Measurements from ENCODE around the gene MACROD2. TPM values are rescaled to one million over a fixed set of nuclear protein-coding genes. Genes with fewer than 3 reads are reported as not detected.
A peak's percentile ranks its signal among the peaks of the same experiment; 100 is the strongest.

Gene MACROD2
- total RNA-seq, 1 donor from 2014 or later: 2.4 TPM

- Histone ChIP-seq H2AFZ (ENCODE audit: low read depth, low read length) (no peak overlapping the region), H3K27ac (ENCODE audit: low read depth, low read length) (no peak overlapping the region), H3K4me3 (ENCODE audit: insufficient read depth, low read depth, low read length) (no peak overlapping the region), H3K9me3 (ENCODE audit: insufficient read depth, low read depth, low read length) (no peaks in the 10 kb centered on the region), H3K9ac (ENCODE audit: low read length) (no peak overlapping the region), H3K27me3 (ENCODE audit: insufficient read depth, low read length) (no peaks in the 10 kb centered on the region), H3K36me3 (ENCODE audit: insufficient read depth, low read length) (no peaks in the 10 kb centered on the region), H3K79me2 (ENCODE audit: insufficient read depth, low read length) (no peaks in the 10 kb centered on the region), H4K20me1 (ENCODE audit: insufficient read depth, low read length) (no peaks in the 10 kb centered on the region), H3K4me2 (ENCODE audit: low read length) (no peak overlapping the region), H3K4me1 (ENCODE audit: insufficient read depth, low read length) (no peaks in the 10 kb centered on the region)
- FAIRE-seq (no peak), DNase-seq (ENCODE audit: low read depth) (no peak)
- no peak overlapping the region for H3K27ac Mint-ChIP-seq (ENCODE audit: unreplicated experiment)
- TF ChIP-seq CTCF (IDR thresholded peaks at IDR 0.05; ENCODE audit: insufficient read depth, low read depth, low read length) (no peak), EZH2 (IDR thresholded peaks at IDR 0.05; ENCODE audit: insufficient read depth, low read length) (no peak)
- H3K9me3 Mint-ChIP-seq (ENCODE audit: unreplicated experiment): no peaks in the 10 kb centered on the region
- no peaks in the 10 kb centered on the region for H3K36me3 Mint-ChIP-seq (ENCODE audit: low read depth, unreplicated experiment)
- H3K27me3 Mint-ChIP-seq (ENCODE audit: low read depth, unreplicated experiment): no peaks in the 10 kb centered on the region
- H3K4me1 Mint-ChIP-seq (ENCODE audit: low read depth, unreplicated experiment): peaks cover 5% of the 10 kb centered on the region
- H3K4me3 Mint-ChIP-seq (ENCODE audit: unreplicated experiment): no peak overlapping the region
These were observed 567.7 kb downstream of the MACROD2 start for GRCh38 chr20:14562981-14563380.

GRCh38 chr20:14566505-14566904 is 571.2 kb downstream of the MACROD2 start:
- Histone ChIP-seq H3K4me3 (ENCODE audit: insufficient read depth, low read depth, low read length) (no peak overlapping the region), H3K79me2 (ENCODE audit: insufficient read depth, low read length) (no peaks in the 10 kb centered on the region), H2AFZ (ENCODE audit: low read depth, low read length) (no peak overlapping the region), H3K27ac (ENCODE audit: low read depth, low read length) (no peak overlapping the region), H3K4me1 (ENCODE audit: insufficient read depth, low read length) (no peaks in the 10 kb centered on the region), H3K27me3 (ENCODE audit: insufficient read depth, low read length) (no peaks in the 10 kb centered on the region), H3K36me3 (ENCODE audit: insufficient read depth, low read length) (no peaks in the 10 kb centered on the region), H4K20me1 (ENCODE audit: insufficient read depth, low read length) (no peaks in the 10 kb centered on the region), H3K4me2 (ENCODE audit: low read length) (no peak overlapping the region), H3K9me3 (ENCODE audit: insufficient read depth, low read depth, low read length) (no peaks in the 10 kb centered on the region), H3K9ac (ENCODE audit: low read length) (no peak overlapping the region)
- no peak for TF ChIP-seq CTCF (IDR thresholded peaks at IDR 0.05; ENCODE audit: insufficient read depth, low read depth, low read length)
- TF ChIP-seq EZH2 (IDR thresholded peaks at IDR 0.05; ENCODE audit: insufficient read depth, low read length): no peak
- Mint-ChIP-seq H3K27ac (ENCODE audit: unreplicated experiment) (peak overlapping the region; percentile 63), H3K27me3 (ENCODE audit: low read depth, unreplicated experiment) (no peaks in the 10 kb centered on the region), H3K36me3 (ENCODE audit: low read depth, unreplicated experiment) (no peaks in the 10 kb centered on the region), H3K4me1 (ENCODE audit: low read depth, unreplicated experiment) (peaks cover 30% of the 10 kb centered on the region), H3K4me3 (ENCODE audit: unreplicated experiment) (no peak overlapping the region), H3K9me3 (ENCODE audit: unreplicated experiment) (no peaks in the 10 kb centered on the region)
- FAIRE-seq (no peak), DNase-seq (ENCODE audit: low read depth) (no peak)

- Histone ChIP-seq H3K27ac (ENCODE audit: low read depth, low read length) (no peak overlapping the region), H3K36me3 (ENCODE audit: insufficient read depth, low read length) (no peaks in the 10 kb centered on the region), H3K4me2 (ENCODE audit: low read length) (no peak overlapping the region), H3K4me3 (ENCODE audit: insufficient read depth, low read depth, low read length) (no peak overlapping the region), H4K20me1 (ENCODE audit: insufficient read depth, low read length) (no peaks in the 10 kb centered on the region), H2AFZ (ENCODE audit: low read depth, low read length) (no peak overlapping the region), H3K9me3 (ENCODE audit: insufficient read depth, low read depth, low read length) (no peaks in the 10 kb centered on the region), H3K79me2 (ENCODE audit: insufficient read depth, low read length) (no peaks in the 10 kb centered on the region), H3K4me1 (ENCODE audit: insufficient read depth, low read length) (no peaks in the 10 kb centered on the region), H3K9ac (ENCODE audit: low read length) (no peak overlapping the region), H3K27me3 (ENCODE audit: insufficient read depth, low read length) (no peaks in the 10 kb centered on the region)
- Mint-ChIP-seq H3K9me3 (ENCODE audit: unreplicated experiment) (no peaks in the 10 kb centered on the region), H3K4me1 (ENCODE audit: low read depth, unreplicated experiment) (peaks cover 30% of the 10 kb centered on the region), H3K36me3 (ENCODE audit: low read depth, unreplicated experiment) (no peaks in the 10 kb centered on the region), H3K4me3 (ENCODE audit: unreplicated experiment) (no peak overlapping the region), H3K27me3 (ENCODE audit: low read depth, unreplicated experiment) (no peaks in the 10 kb centered on the region), H3K27ac (ENCODE audit: unreplicated experiment) (no peak overlapping the region)
- DNase-seq (ENCODE audit: low read depth) (peak; percentile 7), FAIRE-seq (no peak)
- TF ChIP-seq CTCF (IDR thresholded peaks at IDR 0.05; ENCODE audit: insufficient read depth, low read depth, low read length): no peak
These were observed 572.9 kb downstream of the MACROD2 start for GRCh38 chr20:14568225-14568624.
